Measurements from ENCODE around the gene SLC18A3.
A peak's percentile ranks its signal among the peaks of the same experiment; 100 is the strongest.

The SLC18A3 gene

DNA sequence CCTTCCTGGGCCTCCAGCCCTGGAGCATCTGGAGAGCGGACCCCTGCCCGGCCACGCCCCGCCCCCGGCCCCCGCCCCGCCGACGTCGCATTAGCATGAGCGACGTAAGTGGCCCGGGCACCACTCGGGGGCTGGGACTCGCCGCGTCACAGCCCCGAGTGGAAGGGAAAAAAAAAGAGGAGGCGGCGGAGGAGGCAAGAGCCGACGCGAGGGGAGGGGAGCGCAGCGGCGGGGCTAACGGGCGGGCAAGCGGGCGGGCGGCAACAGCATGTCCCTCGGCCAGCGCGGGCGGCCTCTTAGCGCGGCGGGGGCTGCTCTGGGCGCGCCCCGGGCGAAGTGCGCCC lies at the start of gene SLC18A3:
SLC18A3 (plus strand) TSS at position 197 of the 344 bp plus-strand sequence. CDS start 431 bp downstream, outside the sequence.
- DNase-seq: peak; percentile 63

DNA sequence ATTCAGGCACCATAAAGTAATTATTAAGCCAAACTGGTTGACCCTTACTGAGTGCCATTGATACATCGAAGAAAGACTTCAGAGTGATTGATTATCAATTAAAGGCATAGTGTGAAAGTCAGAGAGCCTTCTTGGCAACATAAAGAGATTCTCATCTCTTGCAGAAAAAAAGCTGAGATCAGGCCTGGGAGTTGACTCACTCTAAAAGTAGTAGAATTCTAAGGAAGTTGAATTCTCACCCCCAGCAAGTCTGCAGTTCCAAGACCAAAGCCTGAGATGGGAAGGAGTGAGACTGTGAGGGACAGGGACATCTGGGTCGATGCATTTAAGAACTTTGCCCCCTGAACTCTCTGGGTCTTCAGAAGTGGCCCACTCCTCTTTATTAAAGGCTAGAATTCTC lies 49.6 kb upstream of the SLC18A3 start:
- DNase-seq: no peak

GRCh38 chr10:49562893-49563292 lies 47.2 kb upstream of the SLC18A3 start:
- DNase-seq: no peak

GRCh38 chr10:49564461-49565009 lies 45.6 kb upstream of the SLC18A3 start:
- DNase-seq: no peak

DNA sequence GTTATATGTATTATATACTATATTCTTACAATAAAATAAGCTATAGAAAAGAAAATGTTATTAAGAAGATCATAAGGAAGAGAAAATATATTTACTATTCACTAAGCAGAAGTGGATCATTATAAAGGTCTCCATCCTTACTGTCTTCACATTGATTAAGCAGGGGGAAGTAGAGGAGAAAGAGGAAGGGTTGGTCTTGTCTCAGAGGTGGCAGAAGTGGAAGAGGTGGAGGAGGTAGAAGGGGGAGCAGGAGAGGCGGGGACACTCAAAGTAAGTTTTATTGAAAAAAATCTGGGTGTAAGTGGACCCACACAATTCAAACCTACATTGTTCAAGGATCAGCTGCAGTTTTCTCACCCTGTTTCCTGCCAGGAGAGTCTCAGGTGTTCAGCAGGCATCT lies 42.3 kb upstream of the SLC18A3 start:
- no peak for DNase-seq

- DNase-seq: no peak
Measured at GRCh38 chr10:49568235-49568634, 41.9 kb upstream of the SLC18A3 start.

- no peak for DNase-seq
Measured at GRCh38 chr10:49569031-49569631, 41.0 kb upstream of the SLC18A3 start.

GRCh38 chr10:49571388-49571787 lies 38.7 kb upstream of the SLC18A3 start:
- DNase-seq: no peak

DNA sequence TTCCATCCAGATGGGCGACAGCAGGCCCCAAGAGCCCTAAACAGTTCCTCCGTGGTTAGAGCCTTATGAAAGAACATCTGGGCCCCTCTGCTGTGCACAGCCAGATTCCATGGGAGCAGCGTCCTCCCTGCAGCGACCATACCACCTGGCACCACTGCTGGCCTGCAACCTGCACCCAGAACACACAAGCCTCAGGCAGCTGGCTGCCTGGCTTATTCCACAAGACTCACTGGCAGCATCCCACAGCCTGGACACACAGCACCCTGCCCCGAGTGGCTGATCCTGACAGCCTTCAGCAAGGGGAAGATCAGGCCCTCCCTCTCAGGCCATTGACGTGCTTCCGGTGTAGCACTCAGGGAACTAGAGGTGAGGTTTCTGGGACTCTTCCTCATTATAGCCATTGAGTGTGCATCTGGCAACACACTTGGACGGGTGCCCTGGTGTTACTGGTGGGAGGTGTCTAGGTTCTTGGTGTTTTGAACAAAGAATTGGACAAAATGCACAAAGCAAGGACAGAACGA lies 37.5 kb upstream of the SLC18A3 start:
- no peak for DNase-seq

DNA sequence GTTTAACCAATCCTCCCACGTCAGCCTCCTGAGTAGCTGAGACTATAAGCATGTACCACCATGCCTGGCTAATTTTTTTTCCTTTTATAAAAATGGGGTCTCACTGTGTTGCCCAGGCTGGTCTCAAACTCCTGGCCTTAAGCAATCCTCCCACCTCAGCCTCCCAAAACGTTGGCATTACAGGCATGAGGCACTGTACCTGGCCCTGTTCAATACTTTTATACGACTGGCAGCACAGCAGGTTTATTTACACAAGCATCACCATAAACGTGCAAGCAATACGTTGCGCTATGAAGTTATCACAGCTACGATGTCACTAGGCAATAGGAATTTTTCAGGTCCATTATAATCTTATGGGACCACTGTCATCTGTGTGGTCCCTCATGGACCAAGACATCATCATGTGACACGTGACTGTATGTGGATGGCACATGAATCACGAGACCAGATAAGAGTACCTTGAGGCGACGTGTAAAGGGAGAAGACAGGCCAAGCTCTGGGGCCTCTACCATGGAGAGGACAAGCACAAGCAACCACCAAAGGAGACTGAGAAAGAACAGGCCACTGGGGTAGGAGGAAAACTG lies 34.5 kb upstream of the SLC18A3 start:
- DNase-seq: no peak

- DNase-seq: no peak
Measured at GRCh38 chr10:49577182-49577925, 32.8 kb upstream of the SLC18A3 start.

DNA sequence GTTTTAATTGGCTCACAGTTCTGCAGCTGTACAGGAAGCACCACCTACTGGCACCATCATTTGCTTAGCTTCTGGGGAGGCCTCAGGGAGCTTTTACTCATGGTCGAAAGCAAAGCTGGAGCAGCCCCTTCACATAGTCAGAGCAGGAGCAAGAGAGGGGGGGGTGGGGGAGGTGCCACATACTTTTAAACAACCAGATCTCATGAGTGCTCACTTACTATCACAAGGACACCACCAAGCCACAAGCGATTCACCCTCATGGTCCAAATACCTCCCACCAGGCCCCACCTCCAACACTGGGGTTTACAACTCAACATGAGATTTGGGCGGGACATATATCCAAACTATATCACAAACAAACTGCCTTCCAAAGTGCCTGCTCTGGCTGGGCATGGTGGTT lies 31.7 kb upstream of the SLC18A3 start:
- no peak for DNase-seq

DNA sequence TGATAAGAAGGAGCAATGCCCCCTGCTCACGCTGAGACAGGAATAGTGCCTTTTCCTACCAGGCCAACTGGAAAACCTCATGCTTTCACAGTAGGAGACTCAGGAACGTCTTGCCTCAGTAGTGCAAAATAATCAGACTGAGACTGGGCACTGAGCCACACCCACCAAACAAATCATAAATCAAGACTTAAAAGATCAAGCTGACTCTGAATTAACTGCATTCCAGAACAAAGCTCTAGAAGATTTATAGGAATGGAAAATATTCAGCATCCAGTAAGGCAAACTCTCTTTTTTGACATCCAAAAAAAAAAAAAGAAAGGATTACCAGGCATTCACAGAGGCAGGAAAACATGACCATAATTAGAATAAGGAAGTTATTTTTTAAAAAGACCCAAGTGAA lies 30.5 kb upstream of the SLC18A3 start:
- DNase-seq: no peak

GRCh38 chr10:49585387-49585786 lies 24.7 kb upstream of the SLC18A3 start:
- no peak for DNase-seq

GRCh38 chr10:49587981-49588380 lies 22.1 kb upstream of the SLC18A3 start:
- DNase-seq: no peak

DNA sequence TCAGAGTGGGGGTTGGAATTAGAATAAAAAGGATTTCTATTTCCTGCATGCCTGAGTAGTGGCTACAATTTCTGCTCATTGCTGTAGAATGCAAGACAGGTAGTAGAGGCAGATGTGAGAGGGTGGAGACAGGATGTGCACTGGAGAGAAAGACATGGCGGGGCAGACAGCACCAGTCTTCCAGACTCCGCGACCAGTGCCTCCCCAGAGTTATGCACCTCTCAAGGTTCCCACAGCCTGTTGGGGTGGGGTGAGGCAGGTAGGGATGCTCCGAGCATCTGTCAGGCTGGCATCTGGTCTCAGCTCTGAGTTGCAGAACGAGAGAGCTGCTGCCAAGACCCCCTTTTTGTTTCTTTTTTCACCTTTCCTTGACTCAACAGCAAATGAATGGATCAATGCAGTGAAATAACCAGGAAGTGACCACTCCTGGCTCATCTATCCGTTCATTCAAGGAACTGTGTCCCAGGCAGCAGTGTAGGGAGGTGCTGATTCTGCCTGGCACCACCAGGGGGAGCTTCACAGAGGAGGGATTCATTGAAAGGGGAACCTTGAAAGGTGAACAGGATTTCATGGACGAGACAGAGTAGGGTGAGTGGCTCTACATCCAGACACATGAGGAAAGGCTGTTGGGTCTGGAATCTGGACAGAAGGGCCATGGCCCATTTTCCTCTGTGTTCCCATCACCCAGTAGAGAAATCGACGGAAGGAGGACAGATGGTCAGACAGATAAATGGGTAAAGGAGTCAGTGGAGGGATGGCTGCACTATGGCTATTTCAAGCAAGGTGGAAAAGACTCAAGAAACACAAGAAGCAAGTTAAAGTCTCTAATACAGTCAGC lies 17.2 kb upstream of the SLC18A3 start:
- DNase-seq: peak; percentile 1

- DNase-seq: no peak
Measured at GRCh38 chr10:49593564-49593875, 16.6 kb upstream of the SLC18A3 start.

DNA sequence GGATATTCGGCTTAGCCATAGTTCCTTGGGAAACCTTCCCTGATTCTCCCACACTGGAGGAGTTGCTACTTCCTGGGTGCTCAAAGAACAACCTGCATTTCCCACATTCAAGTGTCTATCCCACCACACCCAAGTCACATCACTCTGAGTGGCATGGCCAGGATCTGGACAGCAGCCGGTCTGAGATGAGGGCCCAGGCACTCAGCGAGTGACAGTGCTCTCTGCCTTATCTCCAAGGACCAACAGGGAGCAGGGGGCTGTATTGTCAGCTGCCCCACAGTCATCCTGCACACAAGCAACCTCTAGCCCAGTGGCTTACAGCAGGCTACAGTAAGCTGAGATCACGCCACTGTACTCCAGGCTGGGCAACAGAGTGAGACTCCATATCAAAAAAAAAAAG lies 16.1 kb upstream of the SLC18A3 start:
- DNase-seq: no peak

DNA sequence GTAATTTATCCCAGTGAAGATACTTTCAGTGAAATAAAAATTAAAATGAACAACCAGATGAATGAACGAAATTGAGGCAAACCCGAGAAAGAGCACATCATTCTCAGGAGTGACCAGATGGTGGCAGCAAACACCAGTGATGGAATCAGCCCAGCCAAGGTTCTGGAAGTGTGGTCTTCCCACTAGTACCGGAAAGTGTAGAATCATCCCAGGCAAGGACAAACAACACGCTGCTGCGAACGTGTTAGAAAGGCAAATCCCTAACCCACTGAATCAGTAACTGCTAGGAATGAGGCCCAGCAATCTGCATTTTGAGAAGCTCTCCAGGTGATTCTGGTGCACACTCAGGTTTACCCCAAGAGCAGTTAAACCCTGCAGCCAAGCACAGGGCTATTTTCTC lies 15.5 kb upstream of the SLC18A3 start:
- DNase-seq: peak; percentile 55

DNA sequence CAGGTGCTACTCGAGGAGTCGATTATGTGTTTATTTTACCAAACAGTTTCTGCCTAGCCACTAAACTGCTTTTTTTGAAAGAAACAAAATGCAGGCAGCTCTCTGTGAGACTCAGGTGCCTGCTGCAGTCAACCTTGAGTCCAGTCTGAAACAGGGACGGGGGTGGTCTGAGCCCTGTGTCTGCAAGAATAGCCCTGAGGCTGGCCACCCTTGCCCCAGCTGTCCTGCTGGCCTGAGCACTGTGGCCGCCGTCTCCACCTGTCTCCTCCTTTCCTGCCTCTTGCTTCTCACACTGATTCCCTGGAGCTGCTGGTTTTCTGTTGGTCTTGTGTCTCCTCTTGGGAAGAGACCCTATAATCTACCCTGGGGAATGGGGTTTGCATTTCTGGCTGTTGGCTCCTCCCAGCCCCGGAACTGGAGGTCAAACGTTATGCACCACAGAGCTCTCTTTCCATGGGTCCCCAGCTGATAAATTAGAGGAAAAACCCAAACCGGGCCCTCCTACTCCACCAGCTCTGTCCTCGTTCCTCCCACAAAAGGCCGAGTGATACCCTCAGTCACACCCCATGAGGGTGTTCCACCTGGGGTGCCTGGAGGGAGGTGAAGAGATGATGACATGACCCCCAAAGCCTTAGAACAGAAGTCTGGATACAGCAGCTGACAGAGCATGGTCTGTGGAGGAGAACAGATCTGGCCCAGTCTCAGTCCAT lies 15.0 kb upstream of the SLC18A3 start:
- no peak for DNase-seq

GRCh38 chr10:49595713-49596492 lies 14.2 kb upstream of the SLC18A3 start:
- DNase-seq: no peak

DNA sequence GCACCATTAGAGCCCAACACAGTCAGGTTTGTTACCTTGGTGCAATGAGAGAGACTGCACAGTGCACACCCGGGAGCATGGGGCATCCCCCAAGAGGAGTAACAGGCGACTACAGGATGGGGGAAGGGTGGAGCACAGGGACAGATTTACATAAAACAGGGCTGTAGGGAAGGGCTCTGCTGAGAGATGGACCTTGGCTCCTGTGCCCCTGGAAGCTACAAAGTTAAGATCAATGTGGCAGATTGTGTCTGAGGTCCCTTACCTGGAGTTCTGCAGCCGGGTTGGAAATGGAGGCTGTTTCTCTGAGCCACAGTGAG lies 13.7 kb upstream of the SLC18A3 start:
- no peak for DNase-seq

Data from NCI-H2227 treated with DMSO at 0.1 percent for 48 hours (cell line).